Psoas muscle (tissue), 8 donors: ENCODE data around the gene FKBP1A. TPM values are rescaled to one million over a fixed set of nuclear protein-coding genes. Genes with fewer than 3 reads are reported as not detected.
A peak's percentile ranks its signal among the peaks of the same experiment; 100 is the strongest.

Experiments used
- ATAC-seq, 4 donors: fragments of 200-7000 bp; cut with Tn5 transposase; one replicate each; pipeline ENCODE4 v1.9.1; 2020; ENCODE audit warnings: moderate library complexity in 3 of 4, mild to moderate bottlenecking in 2 of 4
- DNase-seq, 2 donors: peaks; one replicate each; pipeline ENCODE4 v3.0.0-alpha.2; 2020
- H3K27ac ChIP-seq: fragments of 200-600 bp; one replicate; pipeline ENCODE4 v1.8.0; 2022
- H3K27me3 ChIP-seq, 3 donors: fragments of 200-600 bp in 1 of 3; one replicate each; pipeline versions ENCODE4 v1.6.1 to v1.8.0; 2013 to 2022; ENCODE audit warnings: low read length in 2 of 3, mild to moderate bottlenecking in 2 of 3, moderate library complexity in 1 of 3; ENCODE audit not compliant: insufficient read depth in 3 of 3
- H3K36me3 ChIP-seq, 2 donors: fragments of 200-600 bp in 1 of 2; one replicate each; pipeline versions ENCODE4 v1.6.1 to v1.8.0; 2013 to 2022; ENCODE audit warnings: low read depth in 1 of 2, mild to moderate bottlenecking in 1 of 2, moderate library complexity in 1 of 2; ENCODE audit not compliant: insufficient read depth in 1 of 2
- H3K4me1 ChIP-seq: fragments of 200-600 bp; one replicate; pipeline ENCODE4 v1.8.0; 2022
- H3K4me3 ChIP-seq: fragments of 200-600 bp; one replicate; pipeline ENCODE4 v1.8.0; 2022; ENCODE audit warnings: mild to moderate bottlenecking
- H3K9me3 ChIP-seq: fragments of 200-600 bp; one replicate; pipeline ENCODE4 v1.8.0; 2022
- CTCF ChIP-seq: fragments of 200-600 bp; IDR thresholded peaks from one replicate; pipeline ENCODE4 v1.8.0; 2022; ENCODE audit warnings: antibody characterized with exemption
- WGBS, 3 donors: extraction: QIAGEN DNeasy Blood & Tissue Kit; methylation state at CpG; one replicate each; pipeline versions ENCODE4 v1.1.6 to v1.1.7; 2013; 5-methylcytosine and 5-hydroxymethylcytosine counted together
- intact Hi-C, 2 donors: fragments of 100-400 bp; cut with DNase I; formaldehyde crosslinking; loops; one replicate each; pipeline versions ENCODE4 v1.11.0 to v1.14.2; 2022
- polyA plus RNA-seq, 3 donors: library from polyadenylated mRNA; stranded (reverse); fragments of 200-250 nt; gene quantifications; one replicate each; pipeline ENCODE4 v1.2.3, GENCODE V29; 2013
- total RNA-seq, 4 donors: library from RNA; stranded (reverse); fragmentation: NEBNext Ultra II Directional in 2 of 4; extraction: Animal tissue kit (Norgen Biotek cat#: 25700) in 2 of 4; gene quantifications; one replicate each; pipeline versions ENCODE4 v1.2.1 to v1.2.4, GENCODE V29; 2021 to 2023
- donor health status: healthy with polysubstance abuse.
- donor health status: DM: no; HTN: no; CAD: no; lungs with moderate emphysema.
- donor health status: Bipolar disorder and iron deficiency.
- donor health status: healthy.
- donor health status: DM: yes; HTN: yes; CAD: no.
- donor health status: DM: no; HTN: no; CAD: no.
- donor health status: DM: no; HTN: no; CAD: no.
- donor health status: DM: yes; HTN: yes; CAD: no.

Gene FKBP1A
- total and polyA plus RNA-seq, 7 donors, result 78.4 to 503 (median 116) TPM

DNA sequence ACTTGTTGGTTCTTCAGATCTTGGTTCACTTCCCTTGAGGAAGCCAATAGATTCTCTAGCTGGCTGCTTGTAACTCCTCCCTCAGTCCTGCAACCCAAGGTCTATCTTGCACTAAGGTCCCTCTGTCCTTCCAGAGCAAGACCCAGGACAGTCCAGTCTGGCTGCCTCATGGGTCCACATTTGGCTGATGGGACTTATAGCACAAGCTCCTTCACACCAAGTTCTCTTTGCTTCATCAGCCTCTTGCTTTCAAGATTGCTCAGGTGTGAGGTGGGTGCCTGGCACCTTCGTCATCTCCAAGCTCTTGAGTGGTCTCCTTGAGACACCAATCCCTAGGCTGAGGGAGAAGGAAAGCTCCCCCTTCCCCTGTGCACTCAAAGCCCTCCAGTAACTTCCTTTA lies 45.5 kb upstream of the FKBP1A start:
- 46 to 53% (median 47%) methylated on average over 1 of the region's 1 CpG for WGBS, 3 donors
- H3K27me3 ChIP-seq, result no peaks in the 10 kb centered on the region

DNA sequence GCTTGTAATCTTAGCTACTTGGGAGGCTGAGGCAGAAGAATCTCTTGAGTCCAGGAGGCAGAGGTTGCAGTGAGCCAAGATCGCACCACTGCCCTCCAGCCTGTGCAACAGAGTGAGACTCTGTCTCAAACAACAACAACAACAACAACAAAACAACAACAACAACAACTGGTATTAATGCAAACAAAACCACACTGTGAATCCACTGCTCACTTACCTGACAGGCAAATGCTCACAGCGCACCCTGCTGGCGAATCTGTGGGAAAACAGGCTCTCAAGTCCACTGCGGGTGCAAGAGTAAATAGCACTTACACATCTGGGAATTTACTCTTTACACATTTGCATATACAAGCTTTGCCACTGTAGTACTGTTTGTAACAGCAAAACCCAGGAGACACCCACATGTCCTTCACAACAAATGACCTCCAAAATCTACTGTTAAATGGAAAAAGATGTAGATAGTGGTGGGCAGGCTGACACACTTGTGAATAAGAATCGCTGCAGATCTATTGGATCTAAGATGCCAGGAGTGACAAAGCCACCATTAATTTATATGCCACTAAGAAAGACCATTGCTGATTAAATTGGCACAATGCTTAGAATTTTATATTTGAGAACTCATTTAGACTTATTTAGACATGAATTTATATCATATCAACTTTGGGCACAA lies 44.5 kb upstream of the FKBP1A start:
- ATAC-seq, result peak; percentile 66 to 87 (median 72)
- peak; percentile 82 for TF ChIP-seq CTCF

More for the DNA sequence above, 45.5 kb upstream of the FKBP1A start:
- Histone ChIP-seq H3K36me3 (peaks cover 15 to 70% of the 10 kb centered on the region in 2 donors), H3K27ac (no peak overlapping the region), H3K9me3 (no peaks in the 10 kb centered on the region), H3K4me1 (no peaks in the 10 kb centered on the region), H3K4me3 (no peak overlapping the region)
- intact Hi-C loops, result loop anchor here (2.0 to 5.0 kb wide), 2 partner anchors 41 to 126 kb away; no protein-coding TSS in a partner anchor
- no peak for TF ChIP-seq CTCF
- no peak for DNase-seq
- ATAC-seq, result peak in 1 of 4 donors; percentile 14

GRCh38 chr20:1436263-1436662 lies 43.4 kb upstream of the FKBP1A start:
- TF ChIP-seq CTCF, result no peak
- DNase-seq (no peak), ATAC-seq (no peak)
- intact Hi-C loops, result loop anchor here in 1 of 2 donors (5.0 kb wide), 1 partner anchor 39 kb away; no protein-coding TSS in a partner anchor
- Histone ChIP-seq H3K4me3 (no peak overlapping the region), H3K9me3 (no peaks in the 10 kb centered on the region), H3K27ac (no peak overlapping the region), H3K4me1 (no peaks in the 10 kb centered on the region), H3K27me3 (no peaks in the 10 kb centered on the region), H3K36me3 (peaks cover 2 to 49% of the 10 kb centered on the region in 2 donors)
- WGBS, 3 donors, result 88 to 90% (median 89%) methylated on average over 8 of the region's 8 CpGs

More for the DNA sequence above, 44.5 kb upstream of the FKBP1A start:
- Histone ChIP-seq H3K27ac (no peak overlapping the region), H3K9me3 (no peaks in the 10 kb centered on the region), H3K4me3 (no peak overlapping the region), H3K27me3 (no peaks in the 10 kb centered on the region), H3K4me1 (no peaks in the 10 kb centered on the region), H3K36me3 (peaks cover 9 to 60% of the 10 kb centered on the region in 2 donors)
- peak; percentile 67 to 87 for DNase-seq
- 31 to 34% (median 33%) methylated on average over 5 of the region's 5 CpGs for WGBS, 3 donors
- intact Hi-C loops, result loop anchor here in 1 of 2 donors (1.0 to 5.0 kb wide), 2 partner anchors 40 to 124 kb away; no protein-coding TSS in a partner anchor

- H3K27ac ChIP-seq, result no peak overlapping the region
- peaks cover 2 to 39% of the 10 kb centered on the region in 2 donors for H3K36me3 ChIP-seq
- no peaks in the 10 kb centered on the region for H3K27me3 ChIP-seq
- ATAC-seq (no peak), DNase-seq (no peak)
- intact Hi-C loops, result loop anchor here in 1 of 2 donors (5.0 kb wide), 1 partner anchor 38 kb away; no protein-coding TSS in a partner anchor
- H3K4me3 ChIP-seq, result no peak overlapping the region
- no peak for TF ChIP-seq CTCF
- H3K9me3 ChIP-seq, result no peaks in the 10 kb centered on the region
- H3K4me1 ChIP-seq, result no peaks in the 10 kb centered on the region
Observed at GRCh38 chr20:1435337-1435699, 42.5 kb upstream of the FKBP1A start.
